Neutrophil (primary cell): Measurements from ENCODE around the gene CHCHD1.
"Not testable (repeated sequence)": the region's sequence is repeated elsewhere in the genome, so short reads cannot be mapped to it uniquely, and the experiment has no call there.

Experiments used
- H3K27ac ChIP-seq: fragments of 200-600 bp; sonication (generic); 2 replicates; pipeline ENCODE4 v1.5.1; 2016; ENCODE audit warnings: mild to moderate bottlenecking, moderate library complexity
- H3K27me3 ChIP-seq: fragments of 200-600 bp; sonication (generic); 2 replicates; pipeline ENCODE4 v1.6.0; 2016; ENCODE audit warnings: mild to moderate bottlenecking
- H3K36me3 ChIP-seq: fragments of 200-600 bp; sonication (generic); 2 replicates; pipeline ENCODE4 v1.5.1; 2017
- H3K4me1 ChIP-seq, 2 experiments: fragments of 200-600 bp in 1 of 2; sonication (generic) in 1 of 2; 1 replicate in 1 of 2; 2 replicates in 1 of 2; pipeline versions ENCODE4 v1.5.1 to v1.6.1; 2013 to 2016; ENCODE audit warnings: low read depth in 1 of 2, low read length in 1 of 2, mild to moderate bottlenecking in 1 of 2, moderate library complexity in 1 of 2; ENCODE audit not compliant: control insufficient read depth in 1 of 2, insufficient read depth in 1 of 2
- H3K4me3 ChIP-seq, 2 experiments: fragments of 200-600 bp in 1 of 2; sonication (generic) in 1 of 2; 1 replicate in 1 of 2; 2 replicates in 1 of 2; pipeline ENCODE4 v1.5.1; 2013 to 2016; ENCODE audit warnings: low read depth in 1 of 2, low read length in 1 of 2, mild to moderate bottlenecking in 1 of 2, moderate library complexity in 1 of 2
- H3K9me3 ChIP-seq: fragments of 200-600 bp; sonication (generic); 2 replicates; pipeline ENCODE4 v1.5.1; 2016
- CTCF ChIP-seq: fragments of 200-600 bp; sonication (generic); IDR thresholded peaks from 2 replicates; pipeline ENCODE4 v1.5.1; 2016; ENCODE audit warnings: antibody characterized with exemption

CHCHD1 gene

DNA sequence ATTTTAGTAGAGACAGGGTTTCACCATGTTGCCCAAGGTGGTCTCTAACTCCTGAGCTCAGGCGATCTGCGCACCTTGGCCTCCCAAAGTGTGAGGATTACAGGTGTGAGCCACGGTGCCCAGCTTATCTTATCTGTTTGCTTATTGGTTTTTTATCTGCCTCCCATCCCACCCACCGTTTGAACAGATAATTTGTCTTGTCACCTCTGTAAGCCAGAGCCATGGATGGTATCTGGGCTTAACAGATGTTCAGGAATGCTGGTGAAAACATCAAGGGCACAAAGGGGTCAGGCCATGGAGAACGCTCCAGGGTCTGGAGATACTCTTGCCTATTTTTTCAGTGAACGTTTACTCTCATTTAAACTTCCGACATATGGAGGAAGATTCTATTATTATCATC is 41.5 kb downstream of the CHCHD1 start:
- Histone ChIP-seq H3K9me3 (no peaks in the 10 kb centered on the region), H3K4me3 (no peak overlapping the region), H3K4me1 (peaks cover 37 to 39% of the 10 kb centered on the region in 2 experiments), H3K36me3 (peaks cover 93% of the 10 kb centered on the region), H3K27me3 (no peaks in the 10 kb centered on the region), H3K27ac (no peak overlapping the region)
- TF ChIP-seq CTCF: no peak

DNA sequence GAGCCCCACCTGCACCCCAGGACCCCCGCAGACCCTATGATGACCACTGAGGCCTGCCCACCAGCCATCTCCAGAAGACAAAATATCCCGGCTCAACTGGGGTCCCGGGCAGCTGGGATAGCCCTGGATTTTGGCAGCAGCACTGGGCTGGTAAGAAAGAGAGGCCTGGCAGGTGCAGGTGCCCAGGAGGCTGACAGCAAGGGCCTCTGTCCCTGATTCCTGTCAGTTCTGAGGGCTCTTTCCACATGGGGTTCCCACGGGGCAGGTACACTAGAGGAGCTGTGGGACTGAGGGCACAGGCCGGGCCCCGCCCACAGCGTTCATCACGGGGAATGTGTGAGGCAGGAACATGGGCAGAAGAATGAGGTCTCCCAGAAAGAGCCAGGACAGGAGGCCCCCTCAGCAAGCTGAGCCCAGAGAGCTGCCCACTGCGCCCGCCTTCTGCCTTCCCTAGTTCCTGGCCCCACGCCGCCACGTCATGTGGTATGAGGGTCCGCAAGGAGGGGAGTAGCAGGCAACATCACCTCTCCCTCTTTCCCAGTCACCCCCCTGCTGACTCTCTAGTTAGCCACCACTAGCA is 42.4 kb downstream of the CHCHD1 start:
- no peak for TF ChIP-seq CTCF
- Histone ChIP-seq H3K9me3 (no peaks in the 10 kb centered on the region), H3K27ac (no peak overlapping the region), H3K27me3 (no peaks in the 10 kb centered on the region), H3K4me3 (no peak overlapping the region), H3K36me3 (peaks cover 95% of the 10 kb centered on the region), H3K4me1 (peaks cover 29 to 31% of the 10 kb centered on the region in 2 experiments)

- no peak for TF ChIP-seq CTCF
- Histone ChIP-seq H3K4me3 (no peak overlapping the region), H3K27ac (no peak overlapping the region), H3K27me3 (no peaks in the 10 kb centered on the region), H3K9me3 (no peaks in the 10 kb centered on the region), H3K4me1 (peaks cover 19 to 21% of the 10 kb centered on the region in 2 experiments), H3K36me3 (peaks cover 94% of the 10 kb centered on the region)
Measured at GRCh38 chr10:73827346-73828089, 45.7 kb downstream of the CHCHD1 start.

GRCh38 chr10:73828161-73828560 is 46.3 kb downstream of the CHCHD1 start:
- Histone ChIP-seq H3K4me1 (peaks cover 19 to 21% of the 10 kb centered on the region in 2 experiments), H3K27ac (no peak overlapping the region), H3K4me3 (no peak overlapping the region), H3K27me3 (no peaks in the 10 kb centered on the region), H3K36me3 (peaks cover 87% of the 10 kb centered on the region), H3K9me3 (no peaks in the 10 kb centered on the region)
- no peak for TF ChIP-seq CTCF

- H3K27me3 ChIP-seq, H3K9me3 ChIP-seq, H3K27ac ChIP-seq, H3K4me3 ChIP-seq: not testable (repeated sequence)
- H3K36me3 ChIP-seq: peaks cover 80% of the 10 kb centered on the region
- H3K4me1 ChIP-seq: peaks cover 19 to 21% of the 10 kb centered on the region in 2 experiments
Measured at GRCh38 chr10:73829090-73829489, 47.2 kb downstream of the CHCHD1 start.
